WTC11 (cell line): ENCODE measurements around the gene FAM9C. TPM values are rescaled to one million over a fixed set of nuclear protein-coding genes. Genes with fewer than 3 reads are reported as not detected.

ENCODE experiments used
- ATAC-seq: fragments of 200-7000 bp; cut with Tn5 transposase; 2 replicates; pipeline ENCODE4 v1.10.0; 2021; ENCODE audit warnings: mild to moderate bottlenecking, moderate library complexity
- CTCF ChIA-PET: fragments of 300-600 bp; sonication (Branson Sonifier 250); formaldehyde crosslinking; loops from one replicate; lab custom pipeline; 2021; ENCODE audit warnings: antibody characterized with exemption; lab: Charles Lee
- POLR2A ChIA-PET: fragments of 350-600 bp; sonication (Branson Sonifier 250); formaldehyde crosslinking; loops from one replicate; lab custom pipeline; 2021; ENCODE audit warnings: antibody characterized with exemption; lab: Charles Lee
- DNase-seq: peaks from one replicate; pipeline ENCODE4 v3.0.0; 2021; ENCODE audit warnings: low spot score
- H3K27ac Mint-ChIP-seq: 2 replicates; pipeline ENCODE4 v1.8.0; 2021; ENCODE audit warnings: mixed read lengths
- H3K27me3 Mint-ChIP-seq: 2 replicates; pipeline ENCODE4 v1.8.0; 2021; ENCODE audit warnings: low read depth, mild to moderate bottlenecking, moderate library complexity, mixed read lengths
- H3K36me3 Mint-ChIP-seq: 2 replicates; pipeline ENCODE4 v1.8.0; 2021; ENCODE audit warnings: mixed read lengths
- H3K4me1 Mint-ChIP-seq: 2 replicates; pipeline ENCODE4 v1.8.0; 2022; ENCODE audit warnings: mixed read lengths
- H3K4me3 Mint-ChIP-seq: 2 replicates; pipeline ENCODE4 v1.8.0; 2021; ENCODE audit warnings: mild to moderate bottlenecking, moderate library complexity, mixed read lengths
- H3K9me3 Mint-ChIP-seq: 2 replicates; pipeline ENCODE4 v1.8.0; 2021; ENCODE audit warnings: mixed read lengths
- CBFB ChIP-seq: sonication (generic); formaldehyde crosslinking; IDR thresholded peaks from 2 replicates; pipeline ENCODE4 v1.8.1; 2022; ENCODE audit warnings: mild to moderate bottlenecking, low read depth, missing genetic modification reagents
- ESRRA ChIP-seq: sonication (generic); formaldehyde crosslinking; IDR thresholded peaks from 2 replicates; pipeline ENCODE4 v1.8.1; 2022; ENCODE audit warnings: mild to moderate bottlenecking, missing genetic modification reagents, borderline replicate concordance
- FOXP1 ChIP-seq: sonication (generic); formaldehyde crosslinking; IDR thresholded peaks from 2 replicates; pipeline ENCODE4 v1.8.0; 2022; ENCODE audit warnings: missing genetic modification reagents, mild to moderate bottlenecking, moderate library complexity, borderline replicate concordance
- HMGA2 ChIP-seq: fragments of 250-450 bp; sonication (Bioruptor Pico); IDR thresholded peaks from 2 replicates; pipeline ENCODE4 v1.4.0; 2021; ENCODE audit warnings: mild to moderate bottlenecking, moderate library complexity
- IRF2 ChIP-seq: sonication (generic); formaldehyde crosslinking; IDR thresholded peaks from 2 replicates; pipeline ENCODE4 v1.8.0; 2022; ENCODE audit warnings: low read depth, missing genetic modification reagents, borderline replicate concordance
- JUN ChIP-seq: sonication (generic); formaldehyde crosslinking; IDR thresholded peaks from 2 replicates; pipeline ENCODE4 v1.8.0; 2023; ENCODE audit warnings: mild to moderate bottlenecking, missing genetic modification reagents
- NFE2L1 ChIP-seq: sonication (generic); formaldehyde crosslinking; IDR thresholded peaks from 2 replicates; pipeline ENCODE4 v1.8.1; 2023; ENCODE audit warnings: missing genetic modification reagents
- TCF7 ChIP-seq: sonication (generic); formaldehyde crosslinking; IDR thresholded peaks from 2 replicates; pipeline ENCODE4 v1.8.0; 2022; ENCODE audit warnings: mild to moderate bottlenecking, low read depth, missing genetic modification reagents, moderate library complexity
- TEAD1 ChIP-seq: sonication (generic); formaldehyde crosslinking; IDR thresholded peaks from 2 replicates; pipeline ENCODE4 v1.8.0; 2022; ENCODE audit warnings: mild to moderate bottlenecking, missing genetic modification reagents
- ZNF138 ChIP-seq: sonication (generic); formaldehyde crosslinking; conservative IDR thresholded peaks from 2 replicates; pipeline ENCODE4 v1.8.1; 2022; ENCODE audit warnings: mild to moderate bottlenecking, moderate library complexity, missing genetic modification reagents
- ZNF232 ChIP-seq: sonication (generic); formaldehyde crosslinking; IDR thresholded peaks from 2 replicates; pipeline ENCODE4 v1.8.0; 2022; ENCODE audit warnings: mild to moderate bottlenecking, missing genetic modification reagents
- ZNF317 ChIP-seq: sonication (generic); formaldehyde crosslinking; IDR thresholded peaks from 2 replicates; pipeline ENCODE4 v1.8.1; 2023; ENCODE audit warnings: low read depth, mild to moderate bottlenecking, moderate library complexity, missing genetic modification reagents, borderline replicate concordance
- total RNA-seq: library from RNA; stranded (reverse); gene quantifications from 3 replicates; pipeline ENCODE4 v1.2.3, GENCODE V29; 2021
- TF ChIP-seq, protein P1 (sequence below): sonication (generic); formaldehyde crosslinking; IDR thresholded peaks from 2 replicates; pipeline ENCODE4 v1.8.0; 2022; ENCODE audit warnings: missing genetic modification reagents
- TF ChIP-seq, protein P2 (sequence below): sonication (generic); formaldehyde crosslinking; IDR thresholded peaks from 2 replicates; pipeline ENCODE4 v1.8.0; 2022; ENCODE audit warnings: mild to moderate bottlenecking, missing genetic modification reagents
- TF ChIP-seq, protein P3 (sequence below): sonication (generic); formaldehyde crosslinking; IDR thresholded peaks from 2 replicates; pipeline ENCODE4 v1.8.1; 2023; ENCODE audit warnings: mild to moderate bottlenecking, missing genetic modification reagents, moderate library complexity
- TF ChIP-seq, protein P4 (sequence below): sonication (generic); formaldehyde crosslinking; IDR thresholded peaks from 2 replicates; pipeline ENCODE4 v1.8.1; 2023; ENCODE audit warnings: mild to moderate bottlenecking, missing genetic modification reagents, moderate library complexity
- TF ChIP-seq, protein P5 (sequence below): sonication (generic); formaldehyde crosslinking; IDR thresholded peaks from 2 replicates; pipeline ENCODE4 v1.8.1; 2022; ENCODE audit warnings: low read depth, missing genetic modification reagents, borderline replicate concordance
- TF ChIP-seq, protein P6 (sequence below): sonication (generic); formaldehyde crosslinking; IDR thresholded peaks from 2 replicates; pipeline ENCODE4 v1.8.1; 2022; ENCODE audit warnings: mild to moderate bottlenecking, moderate library complexity, missing genetic modification reagents
- TF ChIP-seq, protein P7 (sequence below): sonication (generic); formaldehyde crosslinking; IDR thresholded peaks from 2 replicates; pipeline ENCODE4 v1.8.0; 2022; ENCODE audit warnings: mild to moderate bottlenecking, missing genetic modification reagents
- TF ChIP-seq, protein P8 (sequence below): sonication (generic); formaldehyde crosslinking; IDR thresholded peaks from 2 replicates; pipeline ENCODE4 v1.8.0; 2023; ENCODE audit warnings: missing genetic modification reagents
- TF ChIP-seq, protein P9 (sequence below): fragments of 250-450 bp; sonication (Bioruptor Pico); IDR thresholded peaks from 2 replicates; pipeline ENCODE4 v1.9.0; 2021; ENCODE audit warnings: mild to moderate bottlenecking

Gene FAM9C
- total RNA-seq, 1 experiment from 2014 or later, result 0.28 TPM

DNA sequence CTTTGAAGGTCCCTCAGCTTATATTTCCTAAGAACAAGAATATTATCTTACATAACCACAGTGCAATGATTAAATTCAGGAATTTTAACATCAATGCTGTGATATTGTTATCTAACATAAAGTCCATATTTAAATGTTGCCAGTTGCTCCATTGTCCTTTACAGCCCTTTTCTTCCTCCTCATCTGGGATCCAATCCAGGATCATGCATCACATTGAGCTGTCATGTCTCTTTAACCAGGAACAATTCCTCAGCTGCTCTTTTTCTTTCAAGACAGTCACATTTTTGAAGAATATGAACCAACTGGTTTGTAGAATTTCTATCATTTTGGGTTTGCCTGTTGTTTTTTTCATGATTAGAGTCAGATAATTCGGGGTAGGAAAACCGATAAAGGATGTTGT, 57.5 kb downstream of the FAM9C start:
- ATAC-seq (no peak), DNase-seq (no peak)
- Mint-ChIP-seq H3K36me3 (peaks cover 12% of the 10 kb centered on the region), H3K27me3 (peaks cover 3% of the 10 kb centered on the region), H3K27ac (no peak overlapping the region), H3K4me3 (no peak overlapping the region)
- CTCF ChIA-PET, result no interaction called here
- TF ChIP-seq FOXP1 (no peak), ZNF138 (no peak), ESRRA (no peak), JUN (CRISPR knock-in tag) (no peak), CBFB (no peak), IRF2 (CRISPR knock-in tag) (no peak), ZNF317 (no peak)
- TF ChIP-seq, protein P1, sequence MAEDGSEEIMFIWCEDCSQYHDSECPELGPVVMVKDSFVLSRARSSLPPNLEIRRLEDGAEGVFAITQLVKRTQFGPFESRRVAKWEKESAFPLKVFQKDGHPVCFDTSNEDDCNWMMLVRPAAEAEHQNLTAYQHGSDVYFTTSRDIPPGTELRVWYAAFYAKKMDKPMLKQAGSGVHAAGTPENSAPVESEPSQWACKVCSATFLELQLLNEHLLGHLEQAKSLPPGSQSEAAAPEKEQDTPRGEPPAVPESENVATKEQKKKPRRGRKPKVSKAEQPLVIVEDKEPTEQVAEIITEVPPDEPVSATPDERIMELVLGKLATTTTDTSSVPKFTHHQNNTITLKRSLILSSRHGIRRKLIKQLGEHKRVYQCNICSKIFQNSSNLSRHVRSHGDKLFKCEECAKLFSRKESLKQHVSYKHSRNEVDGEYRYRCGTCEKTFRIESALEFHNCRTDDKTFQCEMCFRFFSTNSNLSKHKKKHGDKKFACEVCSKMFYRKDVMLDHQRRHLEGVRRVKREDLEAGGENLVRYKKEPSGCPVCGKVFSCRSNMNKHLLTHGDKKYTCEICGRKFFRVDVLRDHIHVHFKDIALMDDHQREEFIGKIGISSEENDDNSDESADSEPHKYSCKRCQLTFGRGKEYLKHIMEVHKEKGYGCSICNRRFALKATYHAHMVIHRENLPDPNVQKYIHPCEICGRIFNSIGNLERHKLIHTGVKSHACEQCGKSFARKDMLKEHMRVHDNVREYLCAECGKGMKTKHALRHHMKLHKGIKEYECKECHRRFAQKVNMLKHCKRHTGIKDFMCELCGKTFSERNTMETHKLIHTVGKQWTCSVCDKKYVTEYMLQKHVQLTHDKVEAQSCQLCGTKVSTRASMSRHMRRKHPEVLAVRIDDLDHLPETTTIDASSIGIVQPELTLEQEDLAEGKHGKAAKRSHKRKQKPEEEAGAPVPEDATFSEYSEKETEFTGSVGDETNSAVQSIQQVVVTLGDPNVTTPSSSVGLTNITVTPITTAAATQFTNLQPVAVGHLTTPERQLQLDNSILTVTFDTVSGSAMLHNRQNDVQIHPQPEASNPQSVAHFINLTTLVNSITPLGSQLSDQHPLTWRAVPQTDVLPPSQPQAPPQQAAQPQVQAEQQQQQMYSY (CRISPR knock-in tag), result no peak
- TF ChIP-seq, protein P2, sequence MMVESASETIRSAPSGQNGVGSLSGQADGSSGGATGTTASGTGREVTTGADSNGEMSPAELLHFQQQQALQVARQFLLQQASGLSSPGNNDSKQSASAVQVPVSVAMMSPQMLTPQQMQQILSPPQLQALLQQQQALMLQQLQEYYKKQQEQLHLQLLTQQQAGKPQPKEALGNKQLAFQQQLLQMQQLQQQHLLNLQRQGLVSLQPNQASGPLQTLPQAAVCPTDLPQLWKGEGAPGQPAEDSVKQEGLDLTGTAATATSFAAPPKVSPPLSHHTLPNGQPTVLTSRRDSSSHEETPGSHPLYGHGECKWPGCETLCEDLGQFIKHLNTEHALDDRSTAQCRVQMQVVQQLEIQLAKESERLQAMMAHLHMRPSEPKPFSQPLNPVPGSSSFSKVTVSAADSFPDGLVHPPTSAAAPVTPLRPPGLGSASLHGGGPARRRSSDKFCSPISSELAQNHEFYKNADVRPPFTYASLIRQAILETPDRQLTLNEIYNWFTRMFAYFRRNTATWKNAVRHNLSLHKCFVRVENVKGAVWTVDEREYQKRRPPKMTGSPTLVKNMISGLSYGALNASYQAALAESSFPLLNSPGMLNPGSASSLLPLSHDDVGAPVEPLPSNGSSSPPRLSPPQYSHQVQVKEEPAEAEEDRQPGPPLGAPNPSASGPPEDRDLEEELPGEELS, result no peak
- TF ChIP-seq, protein P3, sequence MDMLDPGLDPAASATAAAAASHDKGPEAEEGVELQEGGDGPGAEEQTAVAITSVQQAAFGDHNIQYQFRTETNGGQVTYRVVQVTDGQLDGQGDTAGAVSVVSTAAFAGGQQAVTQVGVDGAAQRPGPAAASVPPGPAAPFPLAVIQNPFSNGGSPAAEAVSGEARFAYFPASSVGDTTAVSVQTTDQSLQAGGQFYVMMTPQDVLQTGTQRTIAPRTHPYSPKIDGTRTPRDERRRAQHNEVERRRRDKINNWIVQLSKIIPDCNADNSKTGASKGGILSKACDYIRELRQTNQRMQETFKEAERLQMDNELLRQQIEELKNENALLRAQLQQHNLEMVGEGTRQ (CRISPR knock-in tag), result no peak
- TF ChIP-seq, protein P4, sequence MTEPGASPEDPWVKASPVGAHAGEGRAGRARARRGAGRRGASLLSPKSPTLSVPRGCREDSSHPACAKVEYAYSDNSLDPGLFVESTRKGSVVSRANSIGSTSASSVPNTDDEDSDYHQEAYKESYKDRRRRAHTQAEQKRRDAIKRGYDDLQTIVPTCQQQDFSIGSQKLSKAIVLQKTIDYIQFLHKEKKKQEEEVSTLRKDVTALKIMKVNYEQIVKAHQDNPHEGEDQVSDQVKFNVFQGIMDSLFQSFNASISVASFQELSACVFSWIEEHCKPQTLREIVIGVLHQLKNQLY (CRISPR knock-in tag), result no peak
- TF ChIP-seq, all 79 proteins: peak for 0
- POLR2A ChIA-PET, result no interaction called here
- peaks cover 11% of the 10 kb centered on the region; the same call in 1 of the 2 replicates for H3K4me1 Mint-ChIP-seq
- H3K9me3 Mint-ChIP-seq, result peaks cover 16% of the 10 kb centered on the region

DNA sequence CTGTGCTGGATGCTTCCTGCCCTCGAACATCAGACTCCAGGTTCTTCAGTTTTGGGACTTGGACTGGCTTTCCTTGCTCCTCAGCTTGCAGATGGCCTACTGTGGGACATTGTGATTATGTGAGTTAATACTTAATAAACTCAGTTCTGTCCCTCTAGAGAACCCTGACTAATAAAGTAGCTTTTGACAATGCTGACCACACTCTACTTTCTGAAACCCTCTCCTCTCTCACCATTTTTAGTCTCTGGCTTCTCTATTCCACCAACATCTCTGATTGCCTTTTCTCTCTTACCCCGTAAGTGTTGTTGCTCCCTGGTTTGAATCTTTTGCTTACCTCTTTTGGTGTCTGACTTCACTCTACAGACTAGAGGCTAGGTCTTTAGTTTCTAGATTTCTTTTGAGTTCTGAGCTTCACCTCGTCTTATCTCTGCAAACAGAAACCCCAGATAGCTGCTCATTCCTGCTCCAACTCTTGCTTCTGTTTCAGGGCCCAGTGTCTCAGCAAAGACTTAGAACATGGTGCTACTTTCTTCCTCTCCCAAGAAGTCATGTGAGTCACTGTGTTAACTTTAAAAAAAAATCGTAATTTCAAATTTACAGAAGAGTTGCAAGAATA, 58.1 kb downstream of the FAM9C start:
- H3K36me3 Mint-ChIP-seq, result peaks cover 12% of the 10 kb centered on the region
- H3K4me1 Mint-ChIP-seq, result peaks cover 11% of the 10 kb centered on the region
- CTCF ChIA-PET, result no interaction called here
- no peak for DNase-seq
- TF ChIP-seq, protein P5, sequence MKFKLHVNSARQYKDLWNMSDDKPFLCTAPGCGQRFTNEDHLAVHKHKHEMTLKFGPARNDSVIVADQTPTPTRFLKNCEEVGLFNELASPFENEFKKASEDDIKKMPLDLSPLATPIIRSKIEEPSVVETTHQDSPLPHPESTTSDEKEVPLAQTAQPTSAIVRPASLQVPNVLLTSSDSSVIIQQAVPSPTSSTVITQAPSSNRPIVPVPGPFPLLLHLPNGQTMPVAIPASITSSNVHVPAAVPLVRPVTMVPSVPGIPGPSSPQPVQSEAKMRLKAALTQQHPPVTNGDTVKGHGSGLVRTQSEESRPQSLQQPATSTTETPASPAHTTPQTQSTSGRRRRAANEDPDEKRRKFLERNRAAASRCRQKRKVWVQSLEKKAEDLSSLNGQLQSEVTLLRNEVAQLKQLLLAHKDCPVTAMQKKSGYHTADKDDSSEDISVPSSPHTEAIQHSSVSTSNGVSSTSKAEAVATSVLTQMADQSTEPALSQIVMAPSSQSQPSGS, result no peak
- TF ChIP-seq HMGA2 (CRISPR knock-in tag), result no peak
- TF ChIP-seq, protein P6, sequence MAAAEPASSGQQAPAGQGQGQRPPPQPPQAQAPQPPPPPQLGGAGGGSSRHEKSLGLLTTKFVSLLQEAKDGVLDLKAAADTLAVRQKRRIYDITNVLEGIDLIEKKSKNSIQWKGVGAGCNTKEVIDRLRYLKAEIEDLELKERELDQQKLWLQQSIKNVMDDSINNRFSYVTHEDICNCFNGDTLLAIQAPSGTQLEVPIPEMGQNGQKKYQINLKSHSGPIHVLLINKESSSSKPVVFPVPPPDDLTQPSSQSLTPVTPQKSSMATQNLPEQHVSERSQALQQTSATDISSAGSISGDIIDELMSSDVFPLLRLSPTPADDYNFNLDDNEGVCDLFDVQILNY (CRISPR knock-in tag), result no peak
- no peak for TF ChIP-seq TCF7
- TF ChIP-seq, protein P7, sequence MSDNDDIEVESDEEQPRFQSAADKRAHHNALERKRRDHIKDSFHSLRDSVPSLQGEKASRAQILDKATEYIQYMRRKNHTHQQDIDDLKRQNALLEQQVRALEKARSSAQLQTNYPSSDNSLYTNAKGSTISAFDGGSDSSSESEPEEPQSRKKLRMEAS (CRISPR knock-in tag), result no peak
- no peak for TF ChIP-seq NFE2L1 (CRISPR knock-in tag)
- TF ChIP-seq ESRRA, result no peak
- no peak for TF ChIP-seq ZNF232 (CRISPR knock-in tag)
- TF ChIP-seq, protein P8, sequence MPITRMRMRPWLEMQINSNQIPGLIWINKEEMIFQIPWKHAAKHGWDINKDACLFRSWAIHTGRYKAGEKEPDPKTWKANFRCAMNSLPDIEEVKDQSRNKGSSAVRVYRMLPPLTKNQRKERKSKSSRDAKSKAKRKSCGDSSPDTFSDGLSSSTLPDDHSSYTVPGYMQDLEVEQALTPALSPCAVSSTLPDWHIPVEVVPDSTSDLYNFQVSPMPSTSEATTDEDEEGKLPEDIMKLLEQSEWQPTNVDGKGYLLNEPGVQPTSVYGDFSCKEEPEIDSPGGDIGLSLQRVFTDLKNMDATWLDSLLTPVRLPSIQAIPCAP (CRISPR knock-in tag), result no peak
- no peak for TF ChIP-seq TEAD1 (CRISPR knock-in tag)
- TF ChIP-seq, protein P9, sequence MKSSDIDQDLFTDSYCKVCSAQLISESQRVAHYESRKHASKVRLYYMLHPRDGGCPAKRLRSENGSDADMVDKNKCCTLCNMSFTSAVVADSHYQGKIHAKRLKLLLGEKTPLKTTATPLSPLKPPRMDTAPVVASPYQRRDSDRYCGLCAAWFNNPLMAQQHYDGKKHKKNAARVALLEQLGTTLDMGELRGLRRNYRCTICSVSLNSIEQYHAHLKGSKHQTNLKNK (CRISPR knock-in tag), result no peak
- no peak for TF ChIP-seq IRF2 (CRISPR knock-in tag)
- POLR2A ChIA-PET, result no interaction called here
- peaks cover 3% of the 10 kb centered on the region for H3K27me3 Mint-ChIP-seq
- ATAC-seq, result no peak
- H3K4me3 Mint-ChIP-seq, result no peak overlapping the region
- no peak overlapping the region for H3K27ac Mint-ChIP-seq
- peaks cover 16% of the 10 kb centered on the region for H3K9me3 Mint-ChIP-seq
